Activated naive CD4-positive, alpha-beta T cell treated with anti-CD3 and anti-CD28 coated beads, Interleukin-2, amount 50 U/mL, for 72 hours (primary cell): ENCODE measurements around the gene KLF13. TPM values are rescaled to one million over a fixed set of nuclear protein-coding genes. Genes with fewer than 3 reads are reported as not detected.

ENCODE experiments used
- total RNA-seq, 2 donors: library from RNA; stranded (reverse); gene quantifications; one replicate each; pipeline ENCODE4 v1.2.3, GENCODE V29; 2022

KLF13 gene
- total RNA-seq, 2 donors from 2014 or later = 124 to 161 TPM

Other genes with a start within 250 kb of the KLF13 start
- gene TRPM1, start 225.1 kb upstream of the KLF13 start, total RNA-seq = not detected